ENCODE data around the gene ATAD3B. TPM values are rescaled to one million over a fixed set of nuclear protein-coding genes. Genes with fewer than 3 reads are reported as not detected.
"Not testable (repeated sequence)": the region's sequence is repeated elsewhere in the genome, so short reads cannot be mapped to it uniquely, and the experiment has no call there.

The ATAD3B gene
- total RNA-seq, 2 experiments from 2014 or later = 26.5 to 34.6 TPM

DNA sequence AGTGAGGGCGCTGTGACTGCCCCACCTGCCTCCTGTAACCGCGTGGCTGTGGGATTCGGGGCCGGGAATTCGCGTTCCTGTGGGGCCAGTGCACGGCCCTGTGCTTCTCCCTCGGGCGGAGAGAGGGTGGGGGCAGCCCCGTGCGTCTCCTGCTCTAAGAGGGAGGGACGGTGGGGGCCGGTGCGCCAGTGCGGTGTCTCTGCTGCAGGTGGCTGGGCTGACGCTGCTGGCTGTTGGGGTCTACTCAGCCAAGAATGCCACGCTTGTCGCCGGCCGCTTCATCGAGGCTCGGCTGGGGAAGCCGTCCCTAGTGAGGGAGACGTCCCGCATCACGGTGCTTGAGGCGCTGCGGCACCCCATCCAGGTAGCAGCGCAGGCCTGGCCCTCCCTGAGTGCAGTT is 51.0 kb downstream of the ATAD3B start:
- H3K27ac Mint-ChIP-seq, H3K9me3 Mint-ChIP-seq, CTCF ChIA-PET, DNase-seq, POLR2A ChIA-PET, H3K4me3 Mint-ChIP-seq, H3K4me1 Mint-ChIP-seq, H3K27me3 Mint-ChIP-seq: not testable (repeated sequence)
- H3K36me3 Mint-ChIP-seq (ENCODE audit: low read depth) = peaks cover 13% of the 10 kb centered on the region

DNA sequence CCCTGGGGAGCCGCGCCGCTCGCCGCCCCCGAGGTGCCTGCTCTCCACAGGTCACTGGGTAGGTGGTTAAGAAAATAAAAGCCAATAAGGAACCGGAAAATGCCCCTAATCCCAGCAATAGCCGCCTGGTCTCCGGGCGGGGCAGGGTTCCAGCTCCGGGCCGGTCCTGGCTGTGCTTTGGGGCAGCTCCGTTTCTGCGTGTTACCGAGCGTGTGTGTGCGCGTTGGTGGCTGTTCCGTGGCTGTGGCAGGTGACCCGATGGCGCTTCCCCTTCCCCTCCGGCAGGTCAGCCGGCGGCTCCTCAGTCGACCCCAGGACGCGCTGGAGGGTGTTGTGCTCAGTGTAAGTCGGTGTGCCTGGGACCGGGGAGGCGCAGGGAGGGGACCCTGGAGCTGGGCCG is 51.7 kb downstream of the ATAD3B start:
- H3K4me1 Mint-ChIP-seq; H3K27ac Mint-ChIP-seq; POLR2A ChIA-PET; DNase-seq; H3K27me3 Mint-ChIP-seq; CTCF ChIA-PET; H3K9me3 Mint-ChIP-seq; H3K4me3 Mint-ChIP-seq; H3K36me3 Mint-ChIP-seq (ENCODE audit: low read depth): not testable (repeated sequence)

DNA sequence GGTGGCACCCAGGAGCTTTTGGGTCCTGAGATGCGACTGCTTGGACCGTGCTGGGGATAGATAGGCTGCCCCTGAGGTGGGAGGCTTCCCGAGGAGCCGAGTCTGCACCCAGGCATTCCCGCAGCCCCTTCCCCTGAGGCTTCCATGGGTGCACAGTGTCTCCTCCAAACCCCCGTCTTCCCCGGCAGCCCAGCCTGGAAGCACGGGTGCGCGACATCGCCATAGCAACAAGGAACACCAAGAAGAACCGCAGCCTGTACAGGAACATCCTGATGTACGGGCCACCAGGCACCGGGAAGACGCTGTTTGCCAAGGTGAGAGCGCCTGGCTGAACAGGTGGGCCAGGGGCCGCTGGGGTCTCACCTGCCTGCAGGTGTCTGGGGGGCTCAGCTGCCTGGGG is 52.1 kb downstream of the ATAD3B start:
- POLR2A ChIA-PET; H3K4me1 Mint-ChIP-seq; CTCF ChIA-PET; H3K27ac Mint-ChIP-seq; H3K4me3 Mint-ChIP-seq; H3K36me3 Mint-ChIP-seq (ENCODE audit: low read depth); DNase-seq; H3K9me3 Mint-ChIP-seq; H3K27me3 Mint-ChIP-seq: not testable (repeated sequence)

DNA sequence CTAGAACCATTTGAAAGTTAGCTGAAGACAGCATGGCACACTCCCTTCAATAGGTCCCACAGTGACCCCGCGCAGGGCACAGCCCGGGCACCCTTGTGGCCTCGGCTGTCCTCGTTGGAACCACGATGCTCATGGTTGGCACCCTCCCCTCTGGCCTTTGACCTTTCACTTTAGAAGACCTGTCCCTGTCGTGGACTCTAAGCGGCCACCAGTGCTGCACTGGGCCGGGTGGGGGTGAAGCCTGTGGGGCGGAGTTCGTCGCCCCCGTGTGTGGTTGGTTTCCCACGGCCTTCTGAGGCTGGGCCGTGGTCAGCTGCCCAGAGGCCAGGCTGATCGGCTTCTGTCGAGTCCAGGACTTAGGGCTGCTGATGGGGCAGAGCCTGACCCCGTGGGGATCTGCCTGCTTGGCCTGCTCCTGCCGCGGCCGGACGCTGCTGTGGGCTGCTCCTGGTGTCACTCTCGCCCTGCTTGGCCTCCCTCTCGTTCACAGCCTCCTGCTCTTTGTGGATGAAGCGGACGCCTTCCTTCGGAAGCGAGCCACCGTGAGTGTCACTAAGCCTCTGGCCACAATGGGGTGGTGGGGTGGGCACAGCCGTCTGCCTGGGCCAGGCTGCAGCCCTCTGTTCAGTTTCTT is 53.3 kb downstream of the ATAD3B start:
- H3K4me1 Mint-ChIP-seq, H3K4me3 Mint-ChIP-seq, POLR2A ChIA-PET, H3K9me3 Mint-ChIP-seq, DNase-seq, CTCF ChIA-PET, H3K27me3 Mint-ChIP-seq: not testable (repeated sequence)
- Mint-ChIP-seq H3K36me3 (ENCODE audit: low read depth) (peaks cover 12% of the 10 kb centered on the region), H3K27ac (peak overlapping the region; percentile 31)

DNA sequence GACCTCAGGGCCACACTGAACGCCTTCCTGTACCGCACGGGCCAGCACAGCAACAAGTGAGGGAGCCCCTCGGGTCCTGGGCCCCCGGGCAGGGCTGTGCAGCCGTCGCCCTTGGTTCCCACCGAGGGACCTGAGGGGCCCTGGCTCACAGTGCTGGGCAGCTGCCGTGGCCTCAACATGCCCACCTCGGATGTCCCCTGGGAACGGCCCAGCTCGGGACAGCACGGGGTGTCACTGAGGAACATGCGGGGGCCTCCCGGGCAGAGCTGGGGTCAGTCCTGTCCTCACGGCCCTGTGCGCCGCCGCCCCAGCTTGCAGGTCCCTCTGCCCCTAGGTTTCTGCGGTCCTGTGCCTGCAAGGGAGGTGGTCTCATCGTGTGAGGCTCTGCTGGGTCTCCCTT is 54.9 kb downstream of the ATAD3B start:
- POLR2A ChIA-PET, CTCF ChIA-PET, H3K27me3 Mint-ChIP-seq, H3K27ac Mint-ChIP-seq, H3K9me3 Mint-ChIP-seq, DNase-seq, H3K4me1 Mint-ChIP-seq, H3K4me3 Mint-ChIP-seq: not testable (repeated sequence)
- peaks cover 22% of the 10 kb centered on the region for H3K36me3 Mint-ChIP-seq (ENCODE audit: low read depth)

DNA sequence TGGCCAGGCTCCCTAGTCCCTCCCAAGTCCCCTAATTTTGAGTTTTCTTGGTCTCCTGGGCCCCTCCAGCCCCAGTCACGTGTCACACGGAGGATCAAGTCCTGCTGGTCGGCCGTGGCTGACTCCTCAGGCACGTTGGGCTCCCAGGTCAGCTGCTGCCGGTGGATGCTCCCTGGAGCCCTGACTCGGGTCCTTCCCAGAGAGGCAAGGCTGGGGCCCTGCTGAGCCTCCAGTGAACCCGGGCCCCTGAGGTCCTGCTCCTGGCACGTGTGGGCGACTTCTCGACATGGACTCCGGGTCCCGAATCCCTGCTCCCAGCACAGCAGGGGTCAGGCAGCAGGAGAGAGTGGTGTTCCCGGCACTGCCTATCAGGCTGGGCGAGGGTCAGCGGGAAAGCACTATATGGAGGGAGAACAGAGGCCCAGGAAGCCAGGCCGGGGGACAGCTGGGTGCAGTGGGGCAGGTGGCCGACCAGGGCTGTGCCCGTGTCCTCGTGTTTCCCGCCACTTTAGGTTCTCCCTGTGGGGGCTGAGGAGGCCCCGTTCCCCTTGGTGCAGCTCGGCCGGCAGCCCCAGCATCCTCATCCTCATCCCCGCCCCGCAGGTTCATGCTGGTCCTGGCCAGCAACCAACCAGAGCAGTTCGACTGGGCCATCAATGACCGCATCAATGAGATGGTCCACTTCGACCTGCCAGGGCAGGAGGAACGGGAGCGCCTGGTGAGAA is 55.7 kb downstream of the ATAD3B start:
- no peak overlapping the region for H3K27ac Mint-ChIP-seq
- no peak for DNase-seq
- peaks cover 5% of the 10 kb centered on the region for H3K9me3 Mint-ChIP-seq
- CTCF ChIA-PET = no interaction called here
- POLR2A ChIA-PET = no interaction called here
- no peaks in the 10 kb centered on the region for H3K4me1 Mint-ChIP-seq
- H3K36me3 Mint-ChIP-seq (ENCODE audit: low read depth) = peaks cover 28% of the 10 kb centered on the region
- no peak overlapping the region for H3K4me3 Mint-ChIP-seq
- H3K27me3 Mint-ChIP-seq = no peaks in the 10 kb centered on the region

DNA sequence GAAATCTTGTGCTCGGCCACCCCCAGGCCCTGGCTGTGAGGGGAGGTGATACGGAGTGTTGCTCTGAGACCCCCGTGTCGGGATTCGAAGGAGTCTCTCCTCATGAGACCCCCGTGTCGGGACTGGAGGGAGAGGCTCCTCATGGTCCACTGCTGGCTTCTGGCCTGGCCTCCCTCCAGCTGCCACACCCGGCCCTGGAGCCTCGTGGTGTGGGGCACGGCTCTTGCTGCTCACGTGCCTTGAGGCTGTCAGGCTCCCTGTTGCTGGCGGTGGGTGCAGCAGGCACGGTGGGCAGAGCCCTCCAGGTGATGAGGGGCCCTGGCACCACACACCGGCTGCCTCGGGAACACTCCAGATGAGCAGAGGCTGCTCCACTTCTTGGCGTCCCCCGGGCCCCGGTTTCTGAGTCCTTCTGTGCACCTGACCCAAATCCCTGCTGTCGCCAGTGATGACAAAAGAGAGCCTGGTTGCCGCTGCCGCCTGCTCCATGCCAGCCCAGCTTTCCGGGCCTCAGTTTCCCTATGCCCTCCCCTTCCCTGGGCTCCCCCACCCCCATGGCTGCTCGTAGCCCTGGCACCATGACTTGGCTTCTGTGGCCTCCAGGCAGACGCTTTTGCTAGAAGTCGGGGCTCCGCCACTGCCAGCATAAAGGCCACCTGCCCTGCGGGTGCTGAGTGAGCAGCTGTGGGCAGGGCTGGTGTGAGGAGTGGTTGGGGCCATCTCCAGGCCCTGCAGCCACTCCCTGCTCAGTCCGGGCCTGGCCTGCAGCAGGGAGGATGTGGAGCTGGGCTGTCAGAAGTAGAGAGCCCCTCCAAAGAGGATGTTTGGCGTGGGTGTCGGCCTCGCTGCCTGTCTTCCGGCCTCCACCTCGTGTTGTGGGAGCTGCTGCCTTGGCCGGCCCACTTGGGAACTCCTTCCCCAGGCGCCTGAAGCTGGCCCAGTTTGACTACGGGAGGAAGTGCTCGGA is 57.0 kb downstream of the ATAD3B start:
- CTCF ChIA-PET = interaction anchor here (0.6 to 1.0 kb wide), 2 partner anchors 68 to 1033 kb away, joined by 3 to 4 read pairs; no protein-coding TSS in a partner anchor
- H3K27me3 Mint-ChIP-seq = no peaks in the 10 kb centered on the region

DNA sequence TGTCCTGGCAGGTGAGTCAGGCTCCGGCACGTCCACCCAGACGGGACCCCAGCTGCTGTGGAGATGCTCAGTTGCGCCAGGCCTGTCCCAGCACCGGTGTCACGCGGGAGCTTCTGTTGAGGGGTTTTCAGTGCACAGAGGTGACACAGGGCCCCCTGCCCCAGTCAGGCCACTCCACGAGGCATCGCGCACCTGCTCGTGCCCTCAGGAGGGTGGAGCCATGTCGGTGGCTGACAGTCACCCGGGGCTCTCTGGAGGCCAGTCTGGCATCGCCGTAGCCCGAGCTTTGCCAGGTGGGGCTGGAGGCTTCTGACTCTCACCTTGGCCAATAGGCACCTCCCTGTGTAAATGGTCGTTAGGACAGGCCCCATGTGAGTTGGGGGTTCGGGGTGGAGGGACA is 57.8 kb downstream of the ATAD3B start:
- H3K4me1 Mint-ChIP-seq = no peaks in the 10 kb centered on the region
- DNase-seq = no peak
- peaks cover 5% of the 10 kb centered on the region for H3K9me3 Mint-ChIP-seq
- no peak overlapping the region for H3K4me3 Mint-ChIP-seq
- no peaks in the 10 kb centered on the region for H3K27me3 Mint-ChIP-seq
- ChIA-PET CTCF (interaction anchor here (1.0 kb wide), 1 partner anchor 68 kb away, joined by 3 read pairs; no protein-coding TSS in a partner anchor), POLR2A (no interaction called here)
- no peak overlapping the region for H3K27ac Mint-ChIP-seq
- H3K36me3 Mint-ChIP-seq (ENCODE audit: low read depth) = peaks cover 28% of the 10 kb centered on the region

More for the DNA sequence above, 57.0 kb downstream of the ATAD3B start:
- peaks cover 28% of the 10 kb centered on the region for H3K36me3 Mint-ChIP-seq (ENCODE audit: low read depth)
- DNase-seq = no peak
- no peak overlapping the region for H3K4me3 Mint-ChIP-seq
- no peaks in the 10 kb centered on the region for H3K4me1 Mint-ChIP-seq
- peaks cover 5% of the 10 kb centered on the region for H3K9me3 Mint-ChIP-seq
- POLR2A ChIA-PET = no interaction called here
- no peak overlapping the region for H3K27ac Mint-ChIP-seq

DNA sequence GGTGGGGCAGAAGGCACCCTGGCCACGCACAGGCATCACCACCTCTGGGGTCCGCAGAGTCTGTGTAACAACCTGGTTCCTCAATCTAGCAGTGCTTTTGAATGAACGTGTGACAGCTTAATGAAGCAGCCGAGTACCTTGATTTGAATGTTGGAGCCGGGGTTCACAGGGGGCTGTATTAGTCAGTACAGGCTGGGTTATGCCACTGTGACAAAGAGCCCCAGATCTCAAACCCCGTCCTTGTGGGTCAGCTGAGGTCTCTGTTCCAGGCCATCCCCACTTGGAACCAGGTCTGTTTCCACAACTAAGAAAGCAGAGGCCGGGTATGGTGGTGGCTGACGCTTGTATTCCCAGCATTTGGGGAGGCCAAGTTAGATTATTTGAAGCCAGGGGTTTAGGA is 58.4 kb downstream of the ATAD3B start:
- CTCF ChIA-PET = interaction anchor here (0.6 to 1.0 kb wide), 2 partner anchors 67 to 79 kb away, joined by 3 to 4 read pairs; no protein-coding TSS in a partner anchor
- H3K27me3 Mint-ChIP-seq = no peaks in the 10 kb centered on the region
- peaks cover 28% of the 10 kb centered on the region for H3K36me3 Mint-ChIP-seq (ENCODE audit: low read depth)
- DNase-seq = no peak
- no peak overlapping the region for H3K4me3 Mint-ChIP-seq
- POLR2A ChIA-PET = no interaction called here
- no peak overlapping the region for H3K27ac Mint-ChIP-seq
- H3K9me3 Mint-ChIP-seq = peaks cover 5% of the 10 kb centered on the region
- no peaks in the 10 kb centered on the region for H3K4me1 Mint-ChIP-seq

DNA sequence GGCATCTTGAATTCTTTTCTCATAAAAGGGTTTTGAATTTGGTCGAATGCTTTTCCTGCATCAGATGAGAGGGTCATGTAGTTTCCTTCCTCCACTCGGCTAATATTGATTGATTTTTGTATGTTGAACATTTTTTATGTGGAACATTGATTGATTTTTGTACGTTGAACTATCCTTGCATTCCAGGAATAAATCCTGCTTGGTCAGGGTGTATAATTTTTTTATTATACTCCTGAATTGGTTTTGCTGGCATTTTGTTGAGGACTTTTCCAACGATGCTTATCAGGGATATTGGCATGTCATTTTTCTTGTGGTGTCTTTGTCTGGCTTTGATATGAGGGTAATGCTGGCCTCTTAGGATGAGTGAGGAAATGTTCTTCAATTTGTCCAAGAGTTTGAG is 60.4 kb downstream of the ATAD3B start:
- DNase-seq = no peak
- H3K27ac Mint-ChIP-seq = no peak overlapping the region
- peaks cover 5% of the 10 kb centered on the region for H3K9me3 Mint-ChIP-seq
- POLR2A ChIA-PET = no interaction called here
- no peaks in the 10 kb centered on the region for H3K4me1 Mint-ChIP-seq
- CTCF ChIA-PET = interaction anchor here (0.6 kb wide), 1 partner anchor 98 kb away, joined by 3 read pairs; no protein-coding TSS in a partner anchor
- H3K27me3 Mint-ChIP-seq = no peaks in the 10 kb centered on the region
- peaks cover 28% of the 10 kb centered on the region for H3K36me3 Mint-ChIP-seq (ENCODE audit: low read depth)
- no peak overlapping the region for H3K4me3 Mint-ChIP-seq

DNA sequence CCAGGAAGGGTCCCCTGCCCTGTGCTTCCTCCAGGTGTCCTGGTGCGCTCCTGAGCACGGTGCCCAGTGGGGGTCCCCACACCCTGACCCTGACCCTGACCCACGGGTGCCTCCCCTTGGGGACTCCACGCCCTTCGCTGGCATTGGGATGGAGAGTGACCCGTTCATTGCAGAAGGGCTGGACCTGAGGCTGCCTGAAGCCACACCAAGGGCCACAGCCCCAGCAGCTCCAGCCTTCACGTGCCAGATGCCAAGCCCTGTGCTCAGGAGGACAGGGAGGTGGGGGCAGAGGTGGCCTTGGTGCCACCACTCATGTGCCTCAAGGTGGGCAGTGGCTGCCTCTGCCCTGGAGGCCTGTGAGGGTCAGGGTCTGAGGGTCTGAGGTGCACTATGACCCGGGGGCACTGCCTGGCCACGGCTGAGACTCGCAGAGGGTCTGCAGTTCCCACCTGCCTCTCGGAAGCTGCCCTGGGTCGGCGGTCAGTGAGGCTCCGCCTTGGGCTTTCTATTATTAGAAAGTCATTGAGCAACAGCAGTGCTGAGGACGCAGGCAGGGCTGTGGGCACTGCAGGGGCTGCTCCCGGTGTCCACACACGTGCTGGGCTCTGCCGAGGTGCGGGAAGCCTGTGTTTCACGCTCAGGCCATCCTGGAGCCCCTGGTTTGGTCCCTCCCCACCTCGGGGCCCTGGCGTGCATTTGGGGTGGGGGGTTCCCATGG is 61.8 kb downstream of the ATAD3B start:
- H3K27ac Mint-ChIP-seq, H3K9me3 Mint-ChIP-seq, DNase-seq, H3K4me3 Mint-ChIP-seq, POLR2A ChIA-PET, CTCF ChIA-PET, H3K4me1 Mint-ChIP-seq, H3K27me3 Mint-ChIP-seq: not testable (repeated sequence)
- H3K36me3 Mint-ChIP-seq (ENCODE audit: low read depth) = peaks cover 22% of the 10 kb centered on the region

DNA sequence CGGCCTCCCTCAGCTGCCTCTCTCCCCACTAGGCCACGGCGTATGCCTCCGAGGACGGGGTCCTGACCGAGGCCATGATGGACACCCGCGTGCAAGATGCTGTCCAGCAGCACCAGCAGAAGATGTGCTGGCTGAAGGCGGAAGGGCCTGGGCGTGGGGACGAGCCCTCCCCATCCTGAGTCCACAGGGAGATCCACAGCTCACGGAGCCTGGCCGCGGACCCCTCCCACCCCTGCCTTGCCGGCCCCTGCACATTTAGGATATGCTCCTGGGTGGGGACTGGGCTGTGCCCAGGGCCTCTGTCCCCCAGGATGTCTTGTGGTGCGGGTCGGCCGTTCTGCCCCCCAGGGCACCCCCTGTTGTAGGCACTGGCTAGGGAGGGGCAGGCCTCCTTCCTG is 62.3 kb downstream of the ATAD3B start:
- POLR2A ChIA-PET, H3K4me1 Mint-ChIP-seq, H3K4me3 Mint-ChIP-seq, H3K27ac Mint-ChIP-seq, CTCF ChIA-PET, DNase-seq, H3K9me3 Mint-ChIP-seq, H3K27me3 Mint-ChIP-seq: not testable (repeated sequence)
- peaks cover 21% of the 10 kb centered on the region for H3K36me3 Mint-ChIP-seq (ENCODE audit: low read depth)

All from activated CD4-positive, alpha-beta T cell treated with anti-CD3 and anti-CD28 coated beads, Interleukin-2, amount 10 ng/mL, durations not matched to agents 7 days and 5 days (primary cell).